GM12873 (cell line): Measurements from ENCODE around the gene GJB1.

Experiments
- CTCF ChIP-seq: IDR thresholded peaks from 2 replicates; pipeline ENCODE4 v1.5.1; 2012; ENCODE audit warnings: low read depth, mild to moderate bottlenecking, moderate library complexity, low read length, control low read depth; ENCODE audit not compliant: insufficient read depth; ENCODE audit errors: missing control alignments

The GJB1 gene

GRCh38 chrX:71198066-71198465 is 25.0 kb upstream of the GJB1 start:
- no peak for TF ChIP-seq CTCF

- TF ChIP-seq CTCF: no peak
Observed at GRCh38 chrX:71199252-71200008, 23.6 kb upstream of the GJB1 start.

- TF ChIP-seq CTCF: no peak
Observed at GRCh38 chrX:71210816-71211215, 12.2 kb upstream of the GJB1 start.

GRCh38 chrX:71212536-71212935 is 10.5 kb upstream of the GJB1 start:
- no peak for TF ChIP-seq CTCF

- no peak for TF ChIP-seq CTCF
Observed at GRCh38 chrX:71214152-71214551, 8.9 kb upstream of the GJB1 start.

GRCh38 chrX:71214604-71215337 is 8.3 kb upstream of the GJB1 start:
- TF ChIP-seq CTCF: no peak

- TF ChIP-seq CTCF: no peak
Observed at GRCh38 chrX:71215338-71215912, 7.6 kb upstream of the GJB1 start.
